Ascending aorta (tissue), 2 donors: ENCODE measurements around the gene ATG16L1. TPM values are rescaled to one million over a fixed set of nuclear protein-coding genes. Genes with fewer than 3 reads are reported as not detected.

Experiments
- DNase-seq, 2 donors: peaks; one replicate each; pipeline ENCODE4 v3.0.0-alpha.2; 2019; ENCODE audit warnings: low spot score in 2 of 2
- H3K27ac ChIP-seq, 2 donors: fragments of 200-600 bp; sonication (generic); one replicate each; pipeline ENCODE4 v1.5.1; 2016 to 2017; ENCODE audit warnings: mild to moderate bottlenecking in 1 of 2
- H3K27me3 ChIP-seq: fragments of 200-600 bp; sonication (generic); one replicate; pipeline ENCODE4 v1.5.1; 2017
- H3K36me3 ChIP-seq, 2 donors: fragments of 200-600 bp; sonication (generic); one replicate each; pipeline ENCODE4 v1.5.1; 2016
- H3K4me1 ChIP-seq, 2 donors: fragments of 200-600 bp; sonication (generic); one replicate each; pipeline ENCODE4 v1.5.1; 2016 to 2017; ENCODE audit warnings: mild to moderate bottlenecking in 1 of 2
- H3K4me3 ChIP-seq, 2 donors: fragments of 200-600 bp; sonication (generic); one replicate each; pipeline ENCODE4 v1.5.1; 2016 to 2017; ENCODE audit warnings: mild to moderate bottlenecking in 1 of 2
- H3K9me3 ChIP-seq, 2 donors: fragments of 200-600 bp; sonication (generic); one replicate each; pipeline ENCODE4 v1.5.1; 2016
- CTCF ChIP-seq, 3 experiments: fragments of 200-600 bp in 2 of 3; fragments of 450-650 bp in 1 of 3; sonication (generic) in 2 of 3; IDR thresholded peaks; one replicate each; pipeline ENCODE4 v1.5.1; 2016 to 2019; ENCODE audit warnings: antibody characterized with exemption in 3 of 3, mild to moderate bottlenecking in 1 of 3, moderate library complexity in 1 of 3
- intact Hi-C: fragments of 100-400 bp; cut with DNase I; formaldehyde crosslinking; loops from one replicate; pipeline ENCODE4 v1.15.1; 2023
- total RNA-seq: library from RNA; depleted of rRNA; stranded (reverse); fragments of >200 nt; gene quantifications from one replicate; pipeline ENCODE4 v1.1.0, GENCODE V29; 2016

The ATG16L1 gene
- total RNA-seq, 1 donor from 2014 or later: 28.1 TPM

DNA sequence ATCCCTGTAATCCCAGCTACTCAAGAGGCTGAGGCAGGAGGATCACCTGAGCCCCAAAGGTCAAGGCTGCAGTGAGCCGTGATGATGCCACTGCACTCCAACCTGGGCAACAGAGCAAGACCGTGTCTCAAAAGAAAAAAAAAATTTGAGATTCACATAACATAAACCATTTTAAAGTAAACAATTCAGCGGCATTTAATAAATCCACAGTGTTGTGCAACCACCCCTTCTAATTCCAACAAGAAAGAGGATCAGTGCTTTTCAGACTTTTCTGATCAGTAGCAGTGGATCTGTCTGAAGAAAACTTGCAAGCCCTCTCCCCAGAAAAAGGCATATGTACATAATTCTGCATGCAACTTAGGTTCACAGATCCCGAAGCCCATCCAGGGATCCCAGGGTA lies 48.9 kb downstream of the ATG16L1 start:
- Histone ChIP-seq H3K9me3 (no peaks in the 10 kb centered on the region), H3K27me3 (no peaks in the 10 kb centered on the region), H3K4me3 (no peak overlapping the region), H3K36me3 (peaks cover 4 to 8% of the 10 kb centered on the region in 2 donors), H3K27ac (no peak overlapping the region), H3K4me1 (no peaks in the 10 kb centered on the region)
- intact Hi-C loops: no loop called here
- no peak for DNase-seq
- no peak for TF ChIP-seq CTCF (IDR thresholded peaks at IDR 0.05)

DNA sequence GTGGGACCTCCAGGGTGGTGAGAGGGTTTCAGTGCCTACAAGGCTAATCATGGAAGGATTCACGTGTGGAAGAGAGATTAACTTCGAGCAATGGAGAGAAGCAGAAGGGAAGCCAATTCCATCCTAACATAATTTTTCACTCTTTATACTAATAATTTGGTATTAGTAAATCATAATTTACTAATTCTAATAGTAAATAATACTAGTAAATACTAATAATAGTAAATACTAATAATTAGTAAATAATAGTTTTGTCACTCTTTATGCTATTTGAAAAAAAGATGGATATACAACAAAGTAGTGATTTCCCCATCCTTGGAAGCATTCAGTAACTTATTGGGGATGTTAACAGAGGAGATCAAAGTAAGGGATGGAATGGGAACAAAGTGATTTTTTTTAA lies 49.8 kb downstream of the ATG16L1 start:
- no peaks in the 10 kb centered on the region for H3K4me1 ChIP-seq
- H3K27me3 ChIP-seq: no peaks in the 10 kb centered on the region
- H3K36me3 ChIP-seq: no peaks in the 10 kb centered on the region
- TF ChIP-seq CTCF (IDR thresholded peaks at IDR 0.05): no peak
- intact Hi-C loops: no loop called here
- no peak overlapping the region for H3K4me3 ChIP-seq
- no peak for DNase-seq
- no peak overlapping the region for H3K27ac ChIP-seq
- no peaks in the 10 kb centered on the region for H3K9me3 ChIP-seq

GRCh38 chr2:233301811-233302210 lies 50.3 kb downstream of the ATG16L1 start:
- Histone ChIP-seq H3K4me3 (no peak overlapping the region), H3K4me1 (no peaks in the 10 kb centered on the region), H3K27me3 (no peaks in the 10 kb centered on the region), H3K36me3 (no peaks in the 10 kb centered on the region), H3K27ac (no peak overlapping the region), H3K9me3 (no peaks in the 10 kb centered on the region)
- intact Hi-C loops: no loop called here
- no peak for DNase-seq
- TF ChIP-seq CTCF (IDR thresholded peaks at IDR 0.05): no peak

DNA sequence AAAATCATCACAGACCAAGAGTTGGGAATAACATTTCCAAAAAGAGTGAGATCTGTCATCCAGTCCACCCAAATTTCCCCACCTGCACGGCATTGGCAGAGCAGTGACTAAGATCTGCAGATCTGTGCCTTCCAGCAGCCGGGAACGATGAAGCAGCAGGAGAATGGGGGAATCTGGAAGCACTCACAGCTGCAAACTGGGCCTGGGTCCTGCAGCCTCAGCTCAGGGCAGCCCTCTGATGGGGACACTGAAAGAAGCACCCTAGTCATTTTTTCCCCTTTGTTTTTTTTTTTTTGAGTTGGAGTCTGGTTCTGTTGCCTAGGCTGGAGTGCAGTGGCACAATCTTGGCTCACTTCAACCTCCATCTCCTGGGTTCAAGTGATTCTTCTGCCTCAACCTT lies 51.8 kb downstream of the ATG16L1 start:
- TF ChIP-seq CTCF (IDR thresholded peaks at IDR 0.05): no peak
- no peaks in the 10 kb centered on the region for H3K27me3 ChIP-seq
- H3K4me3 ChIP-seq: no peak overlapping the region
- H3K27ac ChIP-seq: no peak overlapping the region
- H3K4me1 ChIP-seq: no peaks in the 10 kb centered on the region
- no peak for DNase-seq
- intact Hi-C loops: no loop called here
- H3K36me3 ChIP-seq: no peaks in the 10 kb centered on the region
- no peaks in the 10 kb centered on the region for H3K9me3 ChIP-seq

DNA sequence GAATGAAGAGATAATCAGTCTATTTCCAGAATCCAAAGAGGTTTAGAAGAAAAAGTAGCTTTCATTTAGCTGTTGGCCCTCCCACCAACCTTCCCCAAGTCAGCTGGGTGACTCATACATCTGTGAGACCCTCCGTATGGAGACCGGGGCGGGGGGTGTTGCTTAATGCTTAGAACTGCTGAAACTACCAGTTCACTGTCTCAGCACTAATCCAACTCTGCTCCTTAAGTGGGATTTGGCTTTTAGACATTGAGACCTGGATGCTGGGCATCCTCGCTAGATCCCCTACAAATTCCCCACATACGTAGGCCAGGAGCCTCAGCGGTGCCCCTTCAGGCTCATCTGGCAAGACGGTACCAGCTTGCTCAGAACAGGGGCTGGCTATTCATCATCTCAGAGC lies 56.1 kb downstream of the ATG16L1 start, which contains the start of gene SAG:
Gene SAG (plus strand): TSS at position 252 of the 400 bp plus-strand sequence. CDS start 1,374 bp downstream, outside the sequence.
- no peaks in the 10 kb centered on the region for H3K36me3 ChIP-seq
- H3K27ac ChIP-seq: no peak within 1 kb of the TSS
- no peak within 1 kb of the TSS for H3K4me3 ChIP-seq
- no peaks in the 10 kb centered on the region for H3K4me1 ChIP-seq
- TF ChIP-seq CTCF (IDR thresholded peaks at IDR 0.05): no peak
- intact Hi-C loops: no loop called here
- no peaks in the 10 kb centered on the region for H3K27me3 ChIP-seq
- no peaks in the 10 kb centered on the region for H3K9me3 ChIP-seq
- DNase-seq: no peak
